H1 (cell line): Measurements from ENCODE around the gene BZW2. TPM values are rescaled to one million over a fixed set of nuclear protein-coding genes. Genes with fewer than 3 reads are reported as not detected.

ENCODE experiments used
- CTCF ChIA-PET: fragments of 300-600 bp; sonication (Branson Sonifier 250); formaldehyde crosslinking; loops from one replicate; lab custom pipeline; 2021; ENCODE audit not compliant: partially characterized antibody; lab: Charles Lee
- POLR2A ChIA-PET: fragments of 300-600 bp; sonication (Branson Sonifier 250); formaldehyde crosslinking; loops from one replicate; lab custom pipeline; 2021; ENCODE audit warnings: inconsistent platforms; ENCODE audit not compliant: partially characterized antibody; lab: Charles Lee
- DNase-seq, 2 experiments: peaks; one replicate each; pipeline versions ENCODE4 v3.0.0 to v3.0.0-alpha.2; 2010 to 2022; ENCODE audit warnings: low spot score in 2 of 2, low read depth in 1 of 2, mixed read lengths in 1 of 2
- FAIRE-seq: peaks from 2 replicates; lab custom pipeline; 2011; peaks lifted over from hg19 to GRCh38; lab: Jason Lieb, UNC
- H2AFZ ChIP-seq: 2 replicates; pipeline ENCODE4 v1.8.1; 2012; ENCODE audit warnings: low read length, inconsistent platforms
- H2AK5ac ChIP-seq: 2 replicates; pipeline ENCODE4 v1.6.1; 2013; ENCODE audit warnings: low read depth, low read length
- H2BK120ac ChIP-seq: replicated peaks from 2 replicates; pipeline ENCODE3; 2013; ENCODE audit warnings: low read depth, low read length, inconsistent platforms
- H2BK12ac ChIP-seq: 2 replicates; pipeline ENCODE4 v1.6.1; 2013; ENCODE audit warnings: low read depth, low read length
- H2BK15ac ChIP-seq: 2 replicates; pipeline ENCODE4 v1.6.1; 2013; ENCODE audit warnings: low read length
- H2BK20ac ChIP-seq: 2 replicates; pipeline ENCODE4 v1.6.1; 2013; ENCODE audit warnings: low read length
- H2BK5ac ChIP-seq: 2 replicates; pipeline ENCODE4 v1.6.1; 2013; ENCODE audit warnings: low read depth, low read length
- H3K14ac ChIP-seq: 2 replicates; pipeline ENCODE4 v1.6.1; 2013; ENCODE audit warnings: inconsistent platforms; ENCODE audit not compliant: insufficient read length
- H3K18ac ChIP-seq: 2 replicates; pipeline ENCODE4 v1.6.1; 2013; ENCODE audit warnings: low read length; ENCODE audit errors: extremely low read depth
- H3K23ac ChIP-seq: 2 replicates; pipeline ENCODE4 v1.6.1; 2013; ENCODE audit warnings: inconsistent platforms; ENCODE audit not compliant: insufficient read length
- H3K23me2 ChIP-seq: 2 replicates; pipeline ENCODE4 v1.6.1; 2013; ENCODE audit warnings: low read depth, low read length
- H3K27ac ChIP-seq: 2 replicates; pipeline ENCODE4 v1.6.1; 2011; ENCODE audit warnings: low read depth, low read length, inconsistent platforms
- H3K27me3 ChIP-seq, 4 experiments: replicated peaks in 1 of 4; 1 replicate in 1 of 4; 2 replicates in 3 of 4; pipeline versions ENCODE4 v1.6.1 to v1.8.1; 2011 to 2013; ENCODE audit warnings: low read length in 3 of 4, mild to moderate bottlenecking in 3 of 4, inconsistent platforms in 2 of 4, mixed read lengths in 2 of 4, moderate library complexity in 1 of 4; ENCODE audit not compliant: control insufficient read depth in 3 of 4, insufficient read depth in 3 of 4; ENCODE audit errors: extremely low read depth in 1 of 4
- H3K36me3 ChIP-seq, 4 experiments: 2 replicates each; pipeline versions ENCODE4 v1.6.1 to v1.8.1; 2011 to 2013; ENCODE audit warnings: mild to moderate bottlenecking in 4 of 4, low read length in 3 of 4, moderate library complexity in 2 of 4, control low read depth in 1 of 4, inconsistent platforms in 1 of 4; ENCODE audit not compliant: insufficient read depth in 4 of 4, control insufficient read depth in 2 of 4
- H3K4ac ChIP-seq: replicated peaks from 2 replicates; pipeline ENCODE3; 2013; ENCODE audit warnings: low read length, low read depth, mixed read lengths, inconsistent platforms; ENCODE audit not compliant: insufficient read length
- H3K4me1 ChIP-seq, 4 experiments: replicated peaks in 1 of 4; 1 replicate in 1 of 4; 2 replicates in 3 of 4; pipeline versions ENCODE4 v1.6.1 to v1.8.1; 2011 to 2013; ENCODE audit warnings: low read length in 3 of 4, inconsistent platforms in 2 of 4, mixed read lengths in 1 of 4; ENCODE audit not compliant: insufficient read depth in 4 of 4, control insufficient read depth in 3 of 4
- H3K4me2 ChIP-seq, 2 experiments: 2 replicates each; pipeline versions ENCODE4 v1.6.1 to v1.8.1; 2011 to 2013; ENCODE audit warnings: low read depth in 2 of 2, low read length in 2 of 2, control low read depth in 1 of 2, inconsistent platforms in 1 of 2, mild to moderate bottlenecking in 1 of 2; ENCODE audit not compliant: insufficient read depth in 1 of 2
- H3K4me3 ChIP-seq, 4 experiments: fragments of 200-600, 300-600 bp in 1 of 4; sonication (generic), shearing (Covaris generic), sonication (Bioruptor Twin) in 1 of 4; 2 replicates each; pipeline versions ENCODE4 v1.5.1 to v1.8.1; 2011 to 2016; ENCODE audit warnings: low read length in 4 of 4, low read depth in 3 of 4, control low read depth in 2 of 4, inconsistent platforms in 2 of 4, mild to moderate bottlenecking in 2 of 4, mixed read lengths in 1 of 4, moderate library complexity in 1 of 4; ENCODE audit not compliant: insufficient read depth in 2 of 4; ENCODE audit errors: extremely low read depth in 1 of 4
- H3K56ac ChIP-seq: replicated peaks from 2 replicates; pipeline ENCODE3; 2013; ENCODE audit warnings: low read depth, mild to moderate bottlenecking, mixed read lengths, low read length, inconsistent platforms; ENCODE audit not compliant: insufficient read length
- H3K79me1 ChIP-seq: 2 replicates; pipeline ENCODE4 v1.6.1; 2013; ENCODE audit warnings: low read depth, low read length, control low read depth
- H3K79me2 ChIP-seq, 2 experiments: 2 replicates each; pipeline versions ENCODE4 v1.6.1 to v1.8.1; 2012 to 2013; ENCODE audit warnings: low read length in 2 of 2, mild to moderate bottlenecking in 2 of 2, inconsistent platforms in 1 of 2; ENCODE audit not compliant: insufficient read depth in 2 of 2, control insufficient read depth in 1 of 2
- H3K9ac ChIP-seq, 4 experiments: replicated peaks in 1 of 4; 1 replicate in 1 of 4; 2 replicates in 3 of 4; pipeline versions ENCODE4 v1.6.1 to v1.8.1; 2011 to 2013; ENCODE audit warnings: low read depth in 3 of 4, low read length in 3 of 4, control low read depth in 2 of 4, mild to moderate bottlenecking in 2 of 4, moderate library complexity in 2 of 4, inconsistent platforms in 1 of 4; ENCODE audit errors: extremely low read depth in 1 of 4
- H3K9me3 ChIP-seq, 2 experiments: 2 replicates each; pipeline versions ENCODE4 v1.6.1 to v1.8.1; 2012 to 2013; ENCODE audit warnings: mild to moderate bottlenecking in 2 of 2, moderate library complexity in 2 of 2, control low read depth in 1 of 2, inconsistent platforms in 1 of 2, low read depth in 1 of 2, low read length in 1 of 2, mixed read lengths in 1 of 2; ENCODE audit not compliant: insufficient read depth in 2 of 2
- H4K20me1 ChIP-seq, 2 experiments: replicated peaks in 1 of 2; 2 replicates each; pipeline versions ENCODE3 to v1.8.1; 2011 to 2013; ENCODE audit warnings: inconsistent platforms in 2 of 2, low read length in 2 of 2, mild to moderate bottlenecking in 1 of 2; ENCODE audit not compliant: insufficient read depth in 2 of 2, control insufficient read depth in 1 of 2
- H4K5ac ChIP-seq: 2 replicates; pipeline ENCODE4 v1.6.1; 2013; ENCODE audit warnings: low read length, low read depth, mixed read lengths, inconsistent platforms; ENCODE audit not compliant: insufficient read length
- H4K8ac ChIP-seq: 2 replicates; pipeline ENCODE4 v1.8.0; 2013; ENCODE audit warnings: mild to moderate bottlenecking, moderate library complexity, low read length, inconsistent platforms; ENCODE audit not compliant: insufficient read depth; ENCODE audit errors: extremely low read depth
- H4K91ac ChIP-seq: replicated peaks from 2 replicates; pipeline ENCODE3; 2013; ENCODE audit warnings: low read length, mixed read lengths, inconsistent platforms; ENCODE audit not compliant: insufficient read length
- BCL11A ChIP-seq, 2 experiments: IDR thresholded peaks; one replicate each; pipeline ENCODE4 v1.6.1; 2011; ENCODE audit warnings: low read depth in 2 of 2, low read length in 2 of 2, mild to moderate bottlenecking in 2 of 2
- CBX8 ChIP-seq: fragments of 300-800, 300-1000 bp; sonication (generic); IDR thresholded peaks from 2 replicates; pipeline ENCODE4 v1.7.1; 2016; ENCODE audit warnings: low read depth, low read length, borderline replicate concordance
- CEBPB ChIP-seq: IDR thresholded peaks from 2 replicates; pipeline ENCODE4 v1.6.1; 2012; ENCODE audit warnings: low read depth, low read length
- CHD2 ChIP-seq: IDR thresholded peaks from 2 replicates; pipeline ENCODE4 v1.6.1; 2012; ENCODE audit warnings: low read length, improper control_type of control experiment
- EP300 ChIP-seq, 2 experiments: IDR thresholded peaks; 1 replicate in 1 of 2; 2 replicates in 1 of 2; pipeline ENCODE4 v1.6.1; 2011 to 2012; ENCODE audit warnings: low read depth in 2 of 2, low read length in 2 of 2, mild to moderate bottlenecking in 2 of 2, borderline replicate concordance in 1 of 2, inconsistent platforms in 1 of 2, moderate library complexity in 1 of 2
- HDAC6 ChIP-seq: IDR thresholded peaks from one replicate; pipeline ENCODE4 v1.7.1; 2012; ENCODE audit warnings: low read depth, mild to moderate bottlenecking, inconsistent platforms, low read length, moderate library complexity
- KDM5A ChIP-seq: fragments of 200-600 bp; IDR thresholded peaks from 2 replicates; pipeline ENCODE4 v1.7.1; 2012; ENCODE audit warnings: mild to moderate bottlenecking, low read length, inconsistent platforms, mixed read lengths
- PHF8 ChIP-seq: fragments of 200-600 bp; sonication (generic); conservative IDR thresholded peaks from 2 replicates; pipeline ENCODE4 v1.7.1; 2012; ENCODE audit warnings: low read depth, mild to moderate bottlenecking, inconsistent platforms, low read length, moderate library complexity
- POU5F1 ChIP-seq: IDR thresholded peaks from 2 replicates; pipeline ENCODE4 v1.6.1; 2011; ENCODE audit warnings: low read depth, mild to moderate bottlenecking, low read length, moderate library complexity
- RFX5 ChIP-seq: IDR thresholded peaks from 2 replicates; pipeline ENCODE4 v1.6.1; 2011; ENCODE audit warnings: low read depth, low read length, improper control_type of control experiment, borderline replicate concordance
- SIN3A ChIP-seq, 2 experiments: IDR thresholded peaks in 1 of 2; conservative IDR thresholded peaks in 1 of 2; 2 replicates each; pipeline ENCODE4 v1.6.1; 2011 to 2012; ENCODE audit warnings: low read length in 2 of 2, improper control_type of control experiment in 1 of 2, low read depth in 1 of 2, mild to moderate bottlenecking in 1 of 2
- SP1 ChIP-seq: IDR thresholded peaks from 2 replicates; pipeline ENCODE4 v1.6.1; 2011; ENCODE audit warnings: low read depth, low read length
- TAF1 ChIP-seq: IDR thresholded peaks from 2 replicates; pipeline ENCODE4 v1.6.1; 2011; ENCODE audit warnings: mild to moderate bottlenecking, low read depth, low read length
- TEAD4 ChIP-seq: IDR thresholded peaks from 2 replicates; pipeline ENCODE4 v1.6.1; 2012; ENCODE audit warnings: low read depth, low read length, inconsistent platforms, mixed read lengths
- polyA plus RNA-seq, 7 experiments: library from polyadenylated mRNA; depleted of rRNA in 3 of 7; stranded (reverse) in 5 of 7; unstranded in 2 of 7; fragments of >200 nt in 5 of 7; fragments of 200-250 nt in 2 of 7; gene quantifications; 1 replicate in 5 of 7; 2 replicates in 1 of 7; 4 replicates in 1 of 7; pipeline versions ENCODE4 v1.2.1 to v1.2.3, GENCODE V29; 2011 to 2013; ENCODE audit warnings: missing spikeins in 2 of 7, mixed read lengths in 2 of 7
- total RNA-seq: library from RNA; stranded (reverse); fragmentation: NEBNext Ultra II Directional; extraction: Animal tissue kit (Norgen Biotek cat#: 25700); gene quantifications from 2 replicates; pipeline ENCODE4 v1.2.1, GENCODE V29; 2021

Gene BZW2
- total and polyA plus RNA-seq, 2 of the 8 experiments (the other 6 are each of a cell fraction or from before 2014, with no cell fraction given): 32.3 to 103 TPM

DNA sequence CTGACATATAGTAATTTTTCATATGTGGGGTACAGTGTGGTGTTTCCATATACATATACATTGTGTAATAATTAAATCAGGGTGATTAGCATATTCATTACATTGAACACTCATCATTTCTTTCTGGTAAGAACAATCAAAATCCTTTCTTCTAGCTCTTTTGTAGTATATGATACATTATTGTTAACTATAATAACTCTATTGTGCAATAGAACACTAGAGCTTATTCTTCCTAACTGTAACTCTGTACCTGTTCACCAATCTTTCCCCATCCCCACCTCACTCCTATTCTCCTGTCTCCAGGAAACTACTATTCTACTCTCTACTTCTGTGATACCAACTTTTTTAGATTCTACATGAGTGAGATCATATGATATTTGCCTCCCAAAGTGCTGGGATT lies 9.4 kb downstream of the BZW2 start:
- Histone ChIP-seq H3K23ac (no peak overlapping the region), H3K4me1 (peaks cover 0 to 3% (median 1%) of the 10 kb centered on the region in 4 experiments; a peak in 2 of 7 replicates), H3K18ac (no peak overlapping the region), H2BK5ac (no peak overlapping the region), H4K5ac (no peak overlapping the region), H3K36me3 (no peaks in the 10 kb centered on the region), H2AK5ac (no peak overlapping the region), H3K4me2 (no peak overlapping the region), H3K14ac (no peak overlapping the region), H4K20me1 (peaks cover 2 to 8% of the 10 kb centered on the region in 2 experiments), H3K79me1 (peaks cover 5% of the 10 kb centered on the region; the same call in 1 of the 2 replicates), H3K79me2 (peaks cover 8 to 95% of the 10 kb centered on the region in 2 experiments), H3K23me2 (no peaks in the 10 kb centered on the region; the same call in 1 of the 2 replicates), H2BK120ac (no peak overlapping the region), H2AFZ (no peak overlapping the region), H3K27me3 (no peaks in the 10 kb centered on the region), H3K4me3 (no peak overlapping the region), H2BK15ac (no peak overlapping the region), H3K9ac (no peak overlapping the region), H4K91ac (no peak overlapping the region), H4K8ac (no peak overlapping the region), H3K27ac (no peak overlapping the region), H2BK20ac (no peak overlapping the region), H3K9me3 (no peaks in the 10 kb centered on the region), H3K56ac (no peak overlapping the region), H2BK12ac (no peak overlapping the region), H3K4ac (no peak overlapping the region)
- ChIA-PET CTCF (interaction anchor here (1.6 kb wide), 1 partner anchor 10 kb away, joined by 4 read pairs; the partner anchor contains the start of genes ANKMY2 and BZW2), POLR2A (interaction anchor here (6.5 kb wide), 1 partner anchor 9 kb away, joined by 52 read pairs; the partner anchor contains the start of genes ANKMY2 and BZW2)
- no peak for DNase-seq
- FAIRE-seq: no peak
- TF ChIP-seq SP1: no peak
- TF ChIP-seq CHD2: no peak
- TF ChIP-seq KDM5A: no peak
- TF ChIP-seq RFX5: no peak
- TF ChIP-seq POU5F1: no peak
- no peak for TF ChIP-seq SIN3A (conservative IDR thresholded peaks at IDR 0.05 in 1 of 2, IDR thresholded peaks at IDR 0.05 in 1 of 2; ENCODE audit: low read depth in 1 of 2, low read length in 2 of 2)
- TF ChIP-seq TEAD4: no peak
- no peak for TF ChIP-seq EP300 (IDR thresholded peaks at IDR 0.05; ENCODE audit: borderline replicate concordance in 1 of 2, low read depth in 2 of 2, low read length in 2 of 2)
- no peak for TF ChIP-seq HDAC6
- no peak for TF ChIP-seq PHF8
- no peak for TF ChIP-seq CEBPB
- no peak for TF ChIP-seq TAF1
- no peak for TF ChIP-seq CBX8
- no peak for TF ChIP-seq BCL11A (IDR thresholded peaks at IDR 0.05; ENCODE audit: low read depth in 2 of 2, low read length in 2 of 2)
